Erythroblast (primary cell): ENCODE results near the gene ADAMTSL1.

ENCODE experiments used
- GATA1 ChIP-seq: IDR thresholded peaks from 2 replicates; pipeline ENCODE4 v1.6.1; 2011; ENCODE audit warnings: low read depth, mild to moderate bottlenecking, control low read depth, low read length, moderate library complexity
- POLR2A ChIP-seq: IDR thresholded peaks from 2 replicates; pipeline ENCODE4 v1.6.1; 2011; ENCODE audit warnings: mild to moderate bottlenecking, low read length

DNA sequence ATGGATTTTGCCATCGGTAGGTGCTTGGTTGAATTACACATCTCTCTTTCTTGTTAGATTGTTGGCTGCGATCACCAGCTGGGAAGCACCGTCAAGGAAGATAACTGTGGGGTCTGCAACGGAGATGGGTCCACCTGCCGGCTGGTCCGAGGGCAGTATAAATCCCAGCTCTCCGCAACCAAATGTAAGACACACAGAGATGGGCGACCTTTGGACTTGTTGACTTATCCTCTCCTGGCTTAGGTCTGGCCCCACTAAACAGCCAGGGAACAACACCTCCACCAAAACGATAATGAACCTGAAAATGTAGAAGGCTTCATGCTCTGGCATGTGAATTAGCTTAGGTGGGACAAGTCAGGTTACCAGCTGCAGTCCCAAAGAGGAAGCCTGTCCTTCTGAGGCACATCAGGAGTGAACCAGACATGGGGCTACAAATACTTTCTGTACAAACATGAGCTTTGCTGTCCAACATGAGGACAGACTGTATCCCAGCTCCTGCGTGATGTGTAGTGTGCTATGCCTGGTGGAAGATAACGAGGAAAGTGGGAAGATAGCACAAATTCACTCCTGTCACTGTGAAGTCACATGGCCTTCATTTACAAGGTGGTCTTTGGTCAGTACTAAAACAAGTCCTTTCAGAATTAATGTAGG lies 148.4 kb downstream of the ADAMTSL1 start:
- no peak for TF ChIP-seq POLR2A
- TF ChIP-seq GATA1 = no peak
